Measurements from ENCODE around the gene MRPL12. TPM values are rescaled to one million over a fixed set of nuclear protein-coding genes. Genes with fewer than 3 reads are reported as not detected.
"Not testable (repeated sequence)": the region's sequence is repeated elsewhere in the genome, so short reads cannot be mapped to it uniquely, and the experiment has no call there.

Gene MRPL12
- total RNA-seq, 1 donor from 2014 or later = 24.5 TPM

- DNase-seq (ENCODE audit: low read depth, low spot score) = no peak
These were observed 35.7 kb downstream of the MRPL12 start for GRCh38 chr17:81738801-81739393.

GRCh38 chr17:81739593-81739992 is 36.4 kb downstream of the MRPL12 start:
- DNase-seq (ENCODE audit: low read depth, low spot score) = not testable (repeated sequence)

- no peak for DNase-seq (ENCODE audit: low read depth, low spot score)
These were observed 37.3 kb downstream of the MRPL12 start for GRCh38 chr17:81740395-81740961.

DNA sequence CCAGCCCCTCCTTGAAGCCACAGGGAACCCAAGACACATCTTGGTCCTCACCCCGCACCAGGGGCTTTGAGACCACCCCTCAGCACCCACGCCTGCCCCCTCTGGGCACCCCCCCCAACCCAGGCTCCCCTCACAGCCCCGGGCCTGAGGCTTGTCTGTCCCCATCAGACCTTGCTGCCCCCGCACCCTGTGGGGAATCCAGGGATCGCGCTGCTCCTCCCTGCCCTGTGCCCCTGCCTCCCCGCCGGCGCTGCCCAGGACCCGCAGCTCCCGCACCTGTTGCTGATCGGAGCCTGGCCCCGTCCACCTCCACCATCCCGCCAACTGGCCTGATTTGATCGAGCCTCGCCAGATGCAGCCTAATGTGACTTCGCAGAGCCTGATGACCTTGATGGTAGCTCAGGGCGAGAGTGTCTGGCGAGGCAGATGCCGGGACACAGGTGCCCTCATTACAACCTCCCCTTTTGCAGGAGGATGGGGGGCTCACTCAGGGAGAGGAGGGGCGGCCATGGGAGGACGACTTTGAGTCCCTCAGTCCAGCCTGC is 38.0 kb downstream of the MRPL12 start:
- DNase-seq (ENCODE audit: low read depth, low spot score) = no peak

- no peak for DNase-seq (ENCODE audit: low read depth, low spot score)
These were observed 38.7 kb downstream of the MRPL12 start for GRCh38 chr17:81741594-81742452.

Other genes starting within 250 kb of the MRPL12 start
- gene ACTG1, start 190.6 kb upstream of the MRPL12 start, total RNA-seq = 9,538 and 11,768 TPM in 2 replicates
- gene FSCN2, start 175.0 kb upstream of the MRPL12 start, total RNA-seq = 0.35 and 0.66 TPM in 2 replicates
- gene FAAP100, start 151.0 kb upstream of the MRPL12 start, total RNA-seq = 17.5 and 21.7 TPM in 2 replicates
- gene NPLOC4, start 66.3 kb upstream of the MRPL12 start, total RNA-seq = 103 and 114 TPM in 2 replicates
- gene TSPAN10, start 66.2 kb upstream of the MRPL12 start, total RNA-seq = 0.14 and 0.26 TPM in 2 replicates
- gene PDE6G, start 46.8 kb upstream of the MRPL12 start, total RNA-seq = 0.26 and 0.56 TPM in 2 replicates
- 29.3 and 34.8 TPM in 2 replicates for gene OXLD1, start 36.8 kb upstream of the MRPL12 start, total RNA-seq
- gene CCDC137, start 36.6 kb upstream of the MRPL12 start, total RNA-seq = 13.3 and 13.7 TPM in 2 replicates
- gene ARL16, start 19.6 kb upstream of the MRPL12 start, total RNA-seq = 16.5 and 43.3 TPM in 2 replicates
- gene HGS, start 19.4 kb upstream of the MRPL12 start, total RNA-seq = 68.9 and 91.5 TPM in 2 replicates
- gene SLC25A10, start 8.9 kb downstream of the MRPL12 start, total RNA-seq = 24.4 and 26.7 TPM in 2 replicates
- gene GCGR, start 100.8 kb downstream of the MRPL12 start, total RNA-seq = not detected in 2 replicates
- 95.8 and 149 TPM in 2 replicates for gene MCRIP1, start 129.9 kb downstream of the MRPL12 start, total RNA-seq
- not detected in 2 replicates for gene PPP1R27, start 131.7 kb downstream of the MRPL12 start, total RNA-seq
- gene P4HB, start 157.2 kb downstream of the MRPL12 start, total RNA-seq = 1,184 and 1,197 TPM in 2 replicates
- 135 and 168 TPM in 2 replicates for gene ARHGDIA, start 168.0 kb downstream of the MRPL12 start, total RNA-seq
- gene ALYREF, start 188.2 kb downstream of the MRPL12 start, total RNA-seq = 228 and 268 TPM in 2 replicates
- 114 and 167 TPM in 2 replicates for gene ANAPC11, start 188.4 kb downstream of the MRPL12 start, total RNA-seq
- 0.11 and 0.20 TPM in 2 replicates for gene NPB, start 198.9 kb downstream of the MRPL12 start, total RNA-seq
- 46.2 and 53.6 TPM in 2 replicates for gene PCYT2, start 208.0 kb downstream of the MRPL12 start, total RNA-seq
- gene SIRT7, start 214.8 kb downstream of the MRPL12 start, total RNA-seq = 19.1 and 28.3 TPM in 2 replicates
- gene MAFG, start 224.4 kb downstream of the MRPL12 start, total RNA-seq = 18.3 and 24.2 TPM in 2 replicates
- gene PYCR1, start 233.9 kb downstream of the MRPL12 start, total RNA-seq = 98.3 and 122 TPM in 2 replicates
- not detected in 2 replicates for gene MYADML2, start 243.9 kb downstream of the MRPL12 start, total RNA-seq